ENCODE measurements around the gene PTPN23. TPM values are rescaled to one million over a fixed set of nuclear protein-coding genes. Genes with fewer than 3 reads are reported as not detected.

Gene PTPN23
- total and polyA plus RNA-seq, 2 of the 13 experiments (the other 11 are each of a cell fraction or from before 2014, with no cell fraction given), result 2.3 to 3.7 TPM

DNA sequence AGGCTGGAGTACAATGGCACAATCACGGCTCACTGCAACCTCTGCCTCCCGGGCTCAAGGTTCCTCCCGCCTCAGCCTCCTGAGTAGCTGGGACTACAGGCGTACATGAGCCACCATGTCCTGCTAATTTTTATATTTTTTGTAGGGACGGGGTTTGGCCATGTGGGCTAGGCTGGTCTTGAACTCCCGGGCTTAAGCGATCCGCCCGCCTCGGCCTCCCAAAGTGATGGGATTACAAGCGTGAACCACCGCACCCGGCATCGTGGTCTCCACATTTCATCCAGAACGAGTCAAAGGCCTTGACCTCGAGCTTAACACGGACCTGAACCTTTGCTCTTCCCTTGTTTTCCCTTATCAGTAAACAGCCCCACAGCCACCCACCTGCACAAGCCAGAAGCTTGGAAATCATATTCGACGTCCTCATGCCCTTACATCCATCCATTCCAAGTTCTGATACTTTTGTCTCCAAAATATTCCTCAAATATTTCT is 1.4 kb upstream of the PTPN23 start (continued):
- TF ChIP-seq ZNF550 (CRISPR knock-in tag; IDR thresholded peaks at IDR 0.05; ENCODE audit: borderline replicate concordance) (no peak), ZNF629 (CRISPR knock-in tag; conservative IDR thresholded peaks at IDR 0.05) (peak; percentile 54; the same call in 1 of the 2 replicates), ONECUT2 (CRISPR knock-in tag; IDR thresholded peaks at IDR 0.05) (no peak), MLLT10 (CRISPR knock-in tag; IDR thresholded peaks at IDR 0.05) (no peak), JUN (CRISPR knock-in tag; IDR thresholded peaks at IDR 0.05) (peak; percentile 54; the same call in 1 of the 2 replicates), THAP11 (CRISPR knock-in tag; IDR thresholded peaks at IDR 0.05) (peak; percentile 82), ZNF547 (CRISPR knock-in tag; IDR thresholded peaks at IDR 0.05) (peak; percentile 42; the same call in 1 of the 2 replicates), SCMH1 (CRISPR knock-in tag; IDR thresholded peaks at IDR 0.05; ENCODE audit: borderline replicate concordance) (no peak), SAP130 (CRISPR knock-in tag; IDR thresholded peaks at IDR 0.05; ENCODE audit: low read depth) (peak; percentile 83), SIN3A (IDR thresholded peaks at IDR 0.05; ENCODE audit: borderline replicate concordance, low read depth, low read length) (0 out of 2 replicates have a peak, but pooled peaks have one; percentile 5), TAF15 (IDR thresholded peaks at IDR 0.05; ENCODE audit: low read depth, low read length, poor library complexity, severe bottlenecking) (no peak), ZNF326 (CRISPR knock-in tag; IDR thresholded peaks at IDR 0.05; ENCODE audit: borderline replicate concordance) (no peak), KMT2B (CRISPR knock-in tag; IDR thresholded peaks at IDR 0.05) (peak; percentile 71), ATRX (CRISPR knock-in tag; IDR thresholded peaks at IDR 0.05; ENCODE audit: borderline replicate concordance) (no peak), HMG20B (CRISPR knock-in tag; conservative IDR thresholded peaks at IDR 0.05) (peak; percentile 34; the same call in 1 of the 2 replicates), GTF2F1 (IDR thresholded peaks at IDR 0.05; ENCODE audit: low read length) (no peak), ZNF883 (CRISPR knock-in tag; IDR thresholded peaks at IDR 0.05; ENCODE audit: not compliant biosample characterization) (peak; percentile 64), ZSCAN31 (CRISPR knock-in tag; IDR thresholded peaks at IDR 0.05; ENCODE audit: low read depth) (peak; percentile 88; the same call in 1 of the 2 replicates), SMAD3 (CRISPR knock-in tag; IDR thresholded peaks at IDR 0.05) (peak; percentile 71; the same call in 1 of the 2 replicates), RFX1 (IDR thresholded peaks at IDR 0.05) (no peak)
- TF ChIP-seq, protein P1, sequence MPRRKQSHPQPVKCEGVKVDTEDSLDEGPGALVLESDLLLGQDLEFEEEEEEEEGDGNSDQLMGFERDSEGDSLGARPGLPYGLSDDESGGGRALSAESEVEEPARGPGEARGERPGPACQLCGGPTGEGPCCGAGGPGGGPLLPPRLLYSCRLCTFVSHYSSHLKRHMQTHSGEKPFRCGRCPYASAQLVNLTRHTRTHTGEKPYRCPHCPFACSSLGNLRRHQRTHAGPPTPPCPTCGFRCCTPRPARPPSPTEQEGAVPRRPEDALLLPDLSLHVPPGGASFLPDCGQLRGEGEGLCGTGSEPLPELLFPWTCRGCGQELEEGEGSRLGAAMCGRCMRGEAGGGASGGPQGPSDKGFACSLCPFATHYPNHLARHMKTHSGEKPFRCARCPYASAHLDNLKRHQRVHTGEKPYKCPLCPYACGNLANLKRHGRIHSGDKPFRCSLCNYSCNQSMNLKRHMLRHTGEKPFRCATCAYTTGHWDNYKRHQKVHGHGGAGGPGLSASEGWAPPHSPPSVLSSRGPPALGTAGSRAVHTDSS (CRISPR knock-in tag; conservative IDR thresholded peaks at IDR 0.05), result no peak
- TF ChIP-seq, protein P2, sequence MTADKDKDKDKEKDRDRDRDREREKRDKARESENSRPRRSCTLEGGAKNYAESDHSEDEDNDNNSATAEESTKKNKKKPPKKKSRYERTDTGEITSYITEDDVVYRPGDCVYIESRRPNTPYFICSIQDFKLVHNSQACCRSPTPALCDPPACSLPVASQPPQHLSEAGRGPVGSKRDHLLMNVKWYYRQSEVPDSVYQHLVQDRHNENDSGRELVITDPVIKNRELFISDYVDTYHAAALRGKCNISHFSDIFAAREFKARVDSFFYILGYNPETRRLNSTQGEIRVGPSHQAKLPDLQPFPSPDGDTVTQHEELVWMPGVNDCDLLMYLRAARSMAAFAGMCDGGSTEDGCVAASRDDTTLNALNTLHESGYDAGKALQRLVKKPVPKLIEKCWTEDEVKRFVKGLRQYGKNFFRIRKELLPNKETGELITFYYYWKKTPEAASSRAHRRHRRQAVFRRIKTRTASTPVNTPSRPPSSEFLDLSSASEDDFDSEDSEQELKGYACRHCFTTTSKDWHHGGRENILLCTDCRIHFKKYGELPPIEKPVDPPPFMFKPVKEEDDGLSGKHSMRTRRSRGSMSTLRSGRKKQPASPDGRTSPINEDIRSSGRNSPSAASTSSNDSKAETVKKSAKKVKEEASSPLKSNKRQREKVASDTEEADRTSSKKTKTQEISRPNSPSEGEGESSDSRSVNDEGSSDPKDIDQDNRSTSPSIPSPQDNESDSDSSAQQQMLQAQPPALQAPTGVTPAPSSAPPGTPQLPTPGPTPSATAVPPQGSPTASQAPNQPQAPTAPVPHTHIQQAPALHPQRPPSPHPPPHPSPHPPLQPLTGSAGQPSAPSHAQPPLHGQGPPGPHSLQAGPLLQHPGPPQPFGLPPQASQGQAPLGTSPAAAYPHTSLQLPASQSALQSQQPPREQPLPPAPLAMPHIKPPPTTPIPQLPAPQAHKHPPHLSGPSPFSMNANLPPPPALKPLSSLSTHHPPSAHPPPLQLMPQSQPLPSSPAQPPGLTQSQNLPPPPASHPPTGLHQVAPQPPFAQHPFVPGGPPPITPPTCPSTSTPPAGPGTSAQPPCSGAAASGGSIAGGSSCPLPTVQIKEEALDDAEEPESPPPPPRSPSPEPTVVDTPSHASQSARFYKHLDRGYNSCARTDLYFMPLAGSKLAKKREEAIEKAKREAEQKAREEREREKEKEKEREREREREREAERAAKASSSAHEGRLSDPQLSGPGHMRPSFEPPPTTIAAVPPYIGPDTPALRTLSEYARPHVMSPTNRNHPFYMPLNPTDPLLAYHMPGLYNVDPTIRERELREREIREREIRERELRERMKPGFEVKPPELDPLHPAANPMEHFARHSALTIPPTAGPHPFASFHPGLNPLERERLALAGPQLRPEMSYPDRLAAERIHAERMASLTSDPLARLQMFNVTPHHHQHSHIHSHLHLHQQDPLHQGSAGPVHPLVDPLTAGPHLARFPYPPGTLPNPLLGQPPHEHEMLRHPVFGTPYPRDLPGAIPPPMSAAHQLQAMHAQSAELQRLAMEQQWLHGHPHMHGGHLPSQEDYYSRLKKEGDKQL (CRISPR knock-in tag; IDR thresholded peaks at IDR 0.05; ENCODE audit: low read depth), result peak; percentile 56; the same call in 1 of the 2 replicates
- TF ChIP-seq, protein P3, sequence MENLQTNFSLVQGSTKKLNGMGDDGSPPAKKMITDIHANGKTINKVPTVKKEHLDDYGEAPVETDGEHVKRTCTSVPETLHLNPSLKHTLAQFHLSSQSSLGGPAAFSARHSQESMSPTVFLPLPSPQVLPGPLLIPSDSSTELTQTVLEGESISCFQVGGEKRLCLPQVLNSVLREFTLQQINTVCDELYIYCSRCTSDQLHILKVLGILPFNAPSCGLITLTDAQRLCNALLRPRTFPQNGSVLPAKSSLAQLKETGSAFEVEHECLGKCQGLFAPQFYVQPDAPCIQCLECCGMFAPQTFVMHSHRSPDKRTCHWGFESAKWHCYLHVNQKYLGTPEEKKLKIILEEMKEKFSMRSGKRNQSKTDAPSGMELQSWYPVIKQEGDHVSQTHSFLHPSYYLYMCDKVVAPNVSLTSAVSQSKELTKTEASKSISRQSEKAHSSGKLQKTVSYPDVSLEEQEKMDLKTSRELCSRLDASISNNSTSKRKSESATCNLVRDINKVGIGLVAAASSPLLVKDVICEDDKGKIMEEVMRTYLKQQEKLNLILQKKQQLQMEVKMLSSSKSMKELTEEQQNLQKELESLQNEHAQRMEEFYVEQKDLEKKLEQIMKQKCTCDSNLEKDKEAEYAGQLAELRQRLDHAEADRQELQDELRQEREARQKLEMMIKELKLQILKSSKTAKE (CRISPR knock-in tag; IDR thresholded peaks at IDR 0.05; ENCODE audit: borderline replicate concordance), result peak; percentile 69; the same call in 1 of the 2 replicates

All from HepG2 (cell line).